CD14-positive monocyte (primary cell): ENCODE measurements around the gene INPP5A. TPM values are rescaled to one million over a fixed set of nuclear protein-coding genes. Genes with fewer than 3 reads are reported as not detected.

Source experiments
- DNase-seq, 3 donors: peaks; one replicate each; pipeline ENCODE4 v3.0.0-alpha.2; 2011 to 2022
- H2AFZ ChIP-seq: 2 replicates; pipeline ENCODE4 v1.6.0; 2012; ENCODE audit warnings: mild to moderate bottlenecking, low read depth, low read length, inconsistent platforms; ENCODE audit not compliant: insufficient read depth, poor library complexity, severe bottlenecking
- H3K27ac ChIP-seq, 2 donors: 1 replicate in 1 of 2; 2 replicates in 1 of 2; pipeline ENCODE4 v1.5.1; 2012 to 2013; ENCODE audit warnings: low read length in 2 of 2, control low read depth in 1 of 2, inconsistent platforms in 1 of 2, low read depth in 1 of 2, mild to moderate bottlenecking in 1 of 2
- H3K27me3 ChIP-seq, 2 donors: one replicate each; pipeline versions ENCODE4 v1.6.0 to v1.6.1; 2011 to 2013; ENCODE audit warnings: low read length in 2 of 2; ENCODE audit not compliant: control insufficient read depth in 2 of 2, insufficient read depth in 2 of 2
- H3K36me3 ChIP-seq, 2 donors: replicated peaks in 1 of 2; 1 replicate in 1 of 2; 2 replicates in 1 of 2; pipeline versions ENCODE4 v1.5.1 to v1.6.1; 2012 to 2013; ENCODE audit warnings: low read length in 2 of 2, control low read depth in 1 of 2, inconsistent platforms in 1 of 2, mild to moderate bottlenecking in 1 of 2; ENCODE audit not compliant: insufficient read depth in 2 of 2, control insufficient read depth in 1 of 2
- H3K4me1 ChIP-seq, 2 donors: 1 replicate in 1 of 2; 2 replicates in 1 of 2; pipeline versions ENCODE4 v1.5.1 to v1.6.1; 2012 to 2013; ENCODE audit warnings: low read length in 2 of 2, control low read depth in 1 of 2, inconsistent platforms in 1 of 2, mild to moderate bottlenecking in 1 of 2, moderate library complexity in 1 of 2; ENCODE audit not compliant: insufficient read depth in 2 of 2, control insufficient read depth in 1 of 2
- H3K4me2 ChIP-seq: replicated peaks from 2 replicates; pipeline ENCODE3; 2012; ENCODE audit warnings: low read length, moderate library complexity, mild to moderate bottlenecking; ENCODE audit not compliant: poor library complexity, severe bottlenecking; ENCODE audit errors: extremely low read depth
- H3K4me3 ChIP-seq, 3 experiments: fragments of 200-600 bp in 1 of 3; sonication (generic) in 1 of 3; replicated peaks in 1 of 3; 1 replicate in 2 of 3; 2 replicates in 1 of 3; pipeline ENCODE4 v1.5.1; 2011 to 2013; ENCODE audit warnings: low read length in 3 of 3, mild to moderate bottlenecking in 3 of 3, control low read depth in 2 of 3, low read depth in 2 of 3, inconsistent platforms in 1 of 3, moderate library complexity in 1 of 3
- H3K79me2 ChIP-seq: 2 replicates; pipeline ENCODE4 v1.6.0; 2012; ENCODE audit warnings: mild to moderate bottlenecking, control low read depth, inconsistent platforms, low read length, moderate library complexity; ENCODE audit not compliant: insufficient read depth
- H3K9ac ChIP-seq: 2 replicates; pipeline ENCODE4 v1.6.0; 2017; ENCODE audit warnings: low read length, mild to moderate bottlenecking; ENCODE audit not compliant: insufficient read depth, poor library complexity, severe bottlenecking
- H3K9me3 ChIP-seq, 2 donors: replicated peaks in 1 of 2; 1 replicate in 1 of 2; 2 replicates in 1 of 2; pipeline versions ENCODE4 v1.5.1 to v1.6.1; 2012 to 2013; ENCODE audit warnings: low read length in 2 of 2, control low read depth in 1 of 2; ENCODE audit not compliant: control insufficient read depth in 1 of 2, insufficient read depth in 1 of 2
- H4K20me1 ChIP-seq: 2 replicates; pipeline ENCODE4 v1.6.0; 2012; ENCODE audit warnings: mild to moderate bottlenecking, low read length, control low read depth, moderate library complexity; ENCODE audit not compliant: insufficient read depth
- H3K27ac Mint-ChIP-seq, 7 donors: one replicate each; pipeline ENCODE4 v1.8.0; 2020; ENCODE audit warnings: mild to moderate bottlenecking in 7 of 7, mixed read lengths in 7 of 7, moderate library complexity in 6 of 7, inconsistent platforms in 2 of 7
- H3K27me3 Mint-ChIP-seq, 3 donors: one replicate each; pipeline ENCODE4 v1.8.0; 2021 to 2022; ENCODE audit warnings: low read depth in 3 of 3, mild to moderate bottlenecking in 3 of 3, mixed read lengths in 3 of 3, moderate library complexity in 3 of 3, inconsistent platforms in 1 of 3
- H3K36me3 Mint-ChIP-seq, 2 donors: one replicate each; pipeline ENCODE4 v1.8.0; 2020; ENCODE audit warnings: mixed read lengths in 2 of 2, inconsistent platforms in 1 of 2, mild to moderate bottlenecking in 1 of 2
- H3K4me1 Mint-ChIP-seq: one replicate; pipeline ENCODE4 v1.8.0; 2020; ENCODE audit warnings: mild to moderate bottlenecking, mixed read lengths
- H3K4me3 Mint-ChIP-seq, 2 donors: one replicate each; pipeline ENCODE4 v1.8.0; 2020; ENCODE audit warnings: mild to moderate bottlenecking in 2 of 2, mixed read lengths in 2 of 2, moderate library complexity in 1 of 2
- H3K9me3 Mint-ChIP-seq, 7 donors: one replicate each; pipeline ENCODE4 v1.8.0; 2020 to 2022; ENCODE audit warnings: mixed read lengths in 7 of 7, mild to moderate bottlenecking in 6 of 7, moderate library complexity in 6 of 7, inconsistent platforms in 2 of 7
- CTCF ChIP-seq: fragments of 200-600 bp; IDR thresholded peaks from one replicate; pipeline ENCODE4 v1.8.0; 2022; ENCODE audit warnings: antibody characterized with exemption, mild to moderate bottlenecking
- WGBS: methylation state at CpG from one replicate; pipeline ENCODE4 v1.1.5; 2013; ENCODE audit warnings: missing lambda C conversion rate; ENCODE audit not compliant: insufficient coverage; 5-methylcytosine and 5-hydroxymethylcytosine counted together
- intact Hi-C, 2 donors: fragments of 100-400 bp; cut with micrococcal nuclease; formaldehyde crosslinking; loops; one replicate each; pipeline versions ENCODE4 v1.15.0 to v1.15.1; 2023
- polyA plus RNA-seq, 3 donors: library from polyadenylated mRNA; depleted of rRNA in 1 of 3; unstranded in 2 of 3; stranded (reverse) in 1 of 3; fragments of 300-500 nt in 2 of 3; fragments of >200 nt in 1 of 3; fragmentation: Illumina TruSeq in 2 of 3; gene quantifications; 1 replicate in 2 of 3; 2 replicates in 1 of 3; pipeline ENCODE4 v1.2.3, GENCODE V29; 2012 to 2021

INPP5A gene
- polyA plus RNA-seq, 3 donors: 0.87 to 17.2 (median 2.9) TPM

- Histone ChIP-seq H3K27ac (no peak overlapping the region), H4K20me1 (no peaks in the 10 kb centered on the region), H3K36me3 (no peaks in the 10 kb centered on the region), H2AFZ (no peak overlapping the region), H3K4me1 (no peaks in the 10 kb centered on the region), H3K9me3 (no peaks in the 10 kb centered on the region), H3K9ac (no peak overlapping the region), H3K79me2 (no peaks in the 10 kb centered on the region), H3K27me3 (no peaks in the 10 kb centered on the region), H3K4me2 (no peak overlapping the region), H3K4me3 (no peak overlapping the region)
- H3K27ac Mint-ChIP-seq: no peak overlapping the region
- no peaks in the 10 kb centered on the region for H3K4me1 Mint-ChIP-seq
- 84% methylated on average over 39 of the region's 39 CpGs for whole genome bisulfite sequencing
- TF ChIP-seq CTCF: no peak
- peaks cover 0 to 1% (median 0%) of the 10 kb centered on the region in 7 donors for H3K9me3 Mint-ChIP-seq
- intact Hi-C loops: no loop called here
- H3K27me3 Mint-ChIP-seq: peaks cover 0 to 12% (median 1%) of the 10 kb centered on the region in 3 donors
- no peak for DNase-seq
- no peaks in the 10 kb centered on the region for H3K36me3 Mint-ChIP-seq
- H3K4me3 Mint-ChIP-seq: no peak overlapping the region
Measured at GRCh38 chr10:132810141-132810806, 272.7 kb downstream of the INPP5A start.

- Mint-ChIP-seq H3K4me3 (no peak overlapping the region), H3K9me3 (peaks cover 0 to 1% (median 0%) of the 10 kb centered on the region in 7 donors), H3K27ac (no peak overlapping the region), H3K27me3 (peaks cover 0 to 12% (median 1%) of the 10 kb centered on the region in 3 donors), H3K4me1 (no peaks in the 10 kb centered on the region), H3K36me3 (no peaks in the 10 kb centered on the region)
- no peak overlapping the region for H3K4me3 ChIP-seq
- no peak overlapping the region for H3K4me2 ChIP-seq
- intact Hi-C loops: no loop called here
- 78% methylated on average over 24 of the region's 33 CpGs for WGBS
- no peaks in the 10 kb centered on the region for H3K9me3 ChIP-seq
- no peak for TF ChIP-seq CTCF
- H3K9ac ChIP-seq: no peak overlapping the region
- peak in 1 of 3 donors; percentile 3 for DNase-seq
- no peaks in the 10 kb centered on the region for H3K36me3 ChIP-seq
- H2AFZ ChIP-seq: no peak overlapping the region
- no peaks in the 10 kb centered on the region for H3K27me3 ChIP-seq
- no peaks in the 10 kb centered on the region for H3K79me2 ChIP-seq
- H3K4me1 ChIP-seq: no peaks in the 10 kb centered on the region
- no peaks in the 10 kb centered on the region for H4K20me1 ChIP-seq
- H3K27ac ChIP-seq: no peak overlapping the region
Measured at GRCh38 chr10:132810807-132811700, 273.5 kb downstream of the INPP5A start.
